Measurements from ENCODE around the gene NELFCD. TPM values are rescaled to one million over a fixed set of nuclear protein-coding genes. Genes with fewer than 3 reads are reported as not detected.

The NELFCD gene
- total RNA-seq, 1 experiment from 2014 or later: 88.2 TPM

GRCh38 chr20:59020938-59021551 is 40.0 kb downstream of the NELFCD start:
- DNase-seq (ENCODE audit: low read depth, low spot score) (no peak), ATAC-seq (no peak)

More at GRCh38 chr20:59020938-59021551, 40.0 kb downstream of the NELFCD start:
- Histone ChIP-seq H3K9ac (ENCODE audit: low read length) (no peak overlapping the region), H3K79me2 (ENCODE audit: insufficient read depth, low read length) (peaks cover 15% of the 10 kb centered on the region), H3K9me2 (ENCODE audit: insufficient read depth) (no peaks in the 10 kb centered on the region), H3K4me3 (replicated peaks in 1 of 2; ENCODE audit: low read depth in 1 of 2, low read length in 2 of 2) (no peak overlapping the region), H3K36me3 (ENCODE audit: control insufficient read depth in 1 of 2, insufficient read depth in 2 of 2, low read length in 2 of 2) (peaks cover 10 to 35% of the 10 kb centered on the region in 2 experiments; a peak in 3 of 4 replicates), H3K27ac (ENCODE audit: low read depth, low read length) (no peak overlapping the region), H3K27me3 (ENCODE audit: insufficient read depth, low read length) (no peaks in the 10 kb centered on the region), H3K9me3 (ENCODE audit: control insufficient read depth in 1 of 2, insufficient read depth in 1 of 2, low read depth in 1 of 2, low read length in 2 of 2) (no peaks in the 10 kb centered on the region), H3K4me2 (ENCODE audit: low read length) (no peak overlapping the region), H3K4me1 (ENCODE audit: control insufficient read depth in 1 of 2, insufficient read depth in 2 of 2, low read length in 2 of 2) (peaks cover 0 to 5% of the 10 kb centered on the region in 2 experiments; a peak in 2 of 4 replicates), H4K20me1 (ENCODE audit: insufficient read depth) (peaks cover 6% of the 10 kb centered on the region; the same call in 1 of the 2 replicates), H2AFZ (ENCODE audit: low read depth, low read length, poor library complexity, severe bottlenecking) (no peak overlapping the region)
- intact Hi-C loops (cut with micrococcal nuclease): no loop called here
- no TSS peak for BruUV-seq (replicated peaks)
- TF ChIP-seq POLR2AphosphoS5 (IDR thresholded peaks at IDR 0.05; ENCODE audit: low read depth, low read length): no peak
- no peak for TF ChIP-seq JUND (IDR thresholded peaks at IDR 0.05)
- no peak for TF ChIP-seq CEBPB (IDR thresholded peaks at IDR 0.05; ENCODE audit: low read depth)
- TF ChIP-seq EZH2 (IDR thresholded peaks at IDR 0.05): no peak
- TF ChIP-seq POLR2A (IDR thresholded peaks at IDR 0.05; ENCODE audit: borderline replicate concordance, extremely low read depth, insufficient read depth, insufficient read length): no peak
- no peak for TF ChIP-seq CTCF (IDR thresholded peaks at IDR 0.05 in 2 of 3, conservative IDR thresholded peaks at IDR 0.05 in 1 of 3; ENCODE audit: borderline replicate concordance in 1 of 3, insufficient read depth in 1 of 3, low read depth in 2 of 3, low read length in 2 of 3)
- TF ChIP-seq ZBTB33 (IDR thresholded peaks at IDR 0.05; ENCODE audit: extremely low read depth, insufficient replicate concordance, low read length): no peak
- TF ChIP-seq RAD21 (IDR thresholded peaks at IDR 0.05; ENCODE audit: low read depth): no peak
- TF ChIP-seq EZH2phosphoT487 (IDR thresholded peaks at IDR 0.05; ENCODE audit: borderline replicate concordance): no peak
- POLR2A ChIA-PET: no interaction called here
- RAD21 ChIA-PET (ENCODE audit: low non-redundant PET in 1 of 2, low total read pairs in 2 of 2, uncharacterized antibody in 2 of 2, unreplicated experiment in 2 of 2): no interaction called here
- CTCF ChIA-PET: no interaction called here
